OCI-LY7 (cell line): ENCODE results near the gene EEF1A2.

Experiments used
- CTCF ChIP-seq: fragments of 200-600 bp; sonication (generic); conservative IDR thresholded peaks from 2 replicates; pipeline ENCODE4 v1.5.1; 2014; ENCODE audit warnings: mild to moderate bottlenecking, antibody characterized with exemption, low read length, moderate library complexity, mixed read lengths
- EZH2phosphoT487 ChIP-seq: fragments of 200-600 bp; sonication (generic); IDR thresholded peaks from 2 replicates; pipeline ENCODE4 v1.6.1; 2018; ENCODE audit warnings: low read depth, borderline replicate concordance, mild to moderate bottlenecking, mixed run types, antibody characterized with exemption, low read length, moderate library complexity, mixed read lengths

- TF ChIP-seq CTCF (no peak), EZH2phosphoT487 (no peak)
Observed at GRCh38 chr20:63466861-63467260, 32.0 kb downstream of the EEF1A2 start.
